Caco-2 (cell line): ENCODE data around the gene EOLA1. TPM values are rescaled to one million over a fixed set of nuclear protein-coding genes. Genes with fewer than 3 reads are reported as not detected.
"Not testable (repeated sequence)": the region's sequence is repeated elsewhere in the genome, so short reads cannot be mapped to it uniquely, and the experiment has no call there.

ENCODE experiments used
- BruUV-seq: library from RNA; stranded (reverse); fragments of 400-500 nt; replicated peaks from 2 replicates; lab custom pipeline; 2021; lab: Mats Ljungman, UMichigan
- CTCF ChIA-PET: fragments of 300-600 bp; sonication (Branson Sonifier 250); formaldehyde crosslinking; loops from one replicate; lab custom pipeline; 2022; ENCODE audit warnings: antibody characterized with exemption; lab: Charles Lee
- POLR2A ChIA-PET: fragments of 300-600 bp; sonication (Branson Sonifier 250); formaldehyde crosslinking; loops from one replicate; lab custom pipeline; 2022; ENCODE audit warnings: antibody characterized with exemption; lab: Charles Lee
- DNase-seq, 2 experiments: peaks; one replicate each; pipeline versions ENCODE4 v3.0.0 to v3.0.0-alpha.2; 2020 to 2022
- H3K27me3 ChIP-seq: replicated peaks from 2 replicates; pipeline ENCODE4 v1.6.0; 2011; ENCODE audit warnings: low read length; ENCODE audit not compliant: control insufficient read depth, insufficient read depth
- H3K36me3 ChIP-seq: 2 replicates; pipeline ENCODE4 v1.5.1; 2011; ENCODE audit warnings: low read length; ENCODE audit not compliant: control insufficient read depth, insufficient read depth
- H3K4me1 ChIP-seq: fragments of 250-450 bp; sonication (Bioruptor Pico); 2 replicates; pipeline ENCODE4 v1.5.1; 2020; ENCODE audit warnings: mild to moderate bottlenecking
- H3K4me3 ChIP-seq: 2 replicates; pipeline ENCODE4 v1.5.1; 2011; ENCODE audit warnings: low read depth, mild to moderate bottlenecking, control low read depth, low read length
- H3K9me3 ChIP-seq: fragments of 250-450 bp; sonication (Bioruptor Pico); 2 replicates; pipeline ENCODE4 v1.5.1; 2020; ENCODE audit warnings: mild to moderate bottlenecking, moderate library complexity
- H3K27ac Mint-ChIP-seq: one replicate; pipeline ENCODE4 v1.8.0; 2022; ENCODE audit warnings: mixed read lengths; ENCODE audit not compliant: unreplicated experiment
- H3K27me3 Mint-ChIP-seq: one replicate; pipeline ENCODE4 v1.8.0; 2022; ENCODE audit warnings: mixed read lengths; ENCODE audit not compliant: insufficient read depth, unreplicated experiment
- H3K36me3 Mint-ChIP-seq: one replicate; pipeline ENCODE4 v1.8.0; 2022; ENCODE audit warnings: mild to moderate bottlenecking, mixed read lengths; ENCODE audit not compliant: insufficient read depth, unreplicated experiment
- H3K4me1 Mint-ChIP-seq: one replicate; pipeline ENCODE4 v1.8.0; 2022; ENCODE audit warnings: low read depth, mixed read lengths; ENCODE audit not compliant: unreplicated experiment
- H3K4me3 Mint-ChIP-seq: one replicate; pipeline ENCODE4 v1.8.0; 2022; ENCODE audit warnings: mild to moderate bottlenecking, moderate library complexity, mixed read lengths; ENCODE audit not compliant: unreplicated experiment
- H3K9me3 Mint-ChIP-seq: one replicate; pipeline ENCODE4 v1.8.0; 2022; ENCODE audit warnings: mixed read lengths; ENCODE audit not compliant: unreplicated experiment
- intact Hi-C: fragments of 100-400 bp; cut with micrococcal nuclease; formaldehyde crosslinking; loops from one replicate; pipeline ENCODE4 v1.10.0; 2022; ENCODE audit not compliant: unreplicated experiment
- total RNA-seq: library from RNA; stranded (reverse); gene quantifications from 2 replicates; pipeline ENCODE4 v1.2.3, GENCODE V29; 2022

Gene EOLA1
- total RNA-seq, 1 experiment from 2014 or later: 10.2 TPM

DNA sequence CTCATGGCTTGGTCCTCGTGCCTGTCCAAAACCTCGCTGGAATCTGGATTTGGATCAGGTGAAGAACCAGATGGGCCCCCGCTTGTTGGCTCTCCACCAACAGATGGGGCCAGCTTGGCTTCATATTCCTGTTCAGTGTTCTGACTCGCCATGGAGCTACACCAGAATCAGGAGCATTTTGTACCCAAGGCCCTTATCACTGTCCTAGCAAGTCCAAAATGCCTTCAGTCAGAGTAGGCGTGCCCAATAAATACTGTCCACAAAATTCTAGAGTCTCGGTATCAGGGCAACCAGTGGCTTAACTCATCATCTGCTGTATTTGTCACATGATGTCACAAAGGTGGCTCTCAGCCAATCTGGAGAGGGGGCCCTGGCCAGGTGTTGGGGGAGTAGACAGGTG, 8.9 kb downstream of the EOLA1 start, which contains the start of gene HSFX3:
Gene HSFX3 (minus strand): TSS at position 224 of the 400 bp plus-strand sequence. CDS start 72 bp downstream, at position 152.
- CTCF ChIA-PET, H3K9me3 ChIP-seq, H3K36me3 ChIP-seq, H3K4me1 Mint-ChIP-seq, H3K27me3 ChIP-seq, H3K27me3 Mint-ChIP-seq, H3K9me3 Mint-ChIP-seq, intact Hi-C loops, H3K36me3 Mint-ChIP-seq, H3K4me3 Mint-ChIP-seq, BruUV-seq, POLR2A ChIA-PET, H3K4me3 ChIP-seq, DNase-seq, H3K27ac Mint-ChIP-seq, H3K4me1 ChIP-seq: not testable (repeated sequence)

DNA sequence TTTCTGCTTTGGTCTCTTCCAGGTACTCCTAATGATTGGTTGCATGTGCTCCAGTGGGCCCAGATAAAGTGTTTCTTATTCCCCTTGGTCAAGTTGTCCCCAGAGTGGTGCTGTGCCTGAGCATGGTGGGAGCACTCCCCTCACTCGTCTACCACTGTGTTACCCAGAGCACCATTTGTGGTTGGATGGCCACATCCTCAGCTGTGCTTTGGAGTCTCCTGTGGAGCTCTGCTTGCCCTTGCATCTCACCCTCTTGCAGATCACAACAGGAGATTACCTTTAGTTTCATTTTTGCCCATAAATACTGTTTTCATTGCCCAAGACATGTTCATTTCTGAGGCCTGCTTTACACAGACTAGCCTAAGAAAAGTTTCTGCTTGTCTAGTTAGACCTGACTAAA, 9.6 kb downstream of the EOLA1 start:
- H3K36me3 ChIP-seq, DNase-seq, H3K36me3 Mint-ChIP-seq, H3K27me3 ChIP-seq, intact Hi-C loops, H3K4me1 ChIP-seq, H3K4me3 ChIP-seq, H3K9me3 Mint-ChIP-seq, H3K9me3 ChIP-seq, H3K27ac Mint-ChIP-seq, POLR2A ChIA-PET, CTCF ChIA-PET, H3K4me3 Mint-ChIP-seq, H3K4me1 Mint-ChIP-seq, BruUV-seq, H3K27me3 Mint-ChIP-seq: not testable (repeated sequence)

DNA sequence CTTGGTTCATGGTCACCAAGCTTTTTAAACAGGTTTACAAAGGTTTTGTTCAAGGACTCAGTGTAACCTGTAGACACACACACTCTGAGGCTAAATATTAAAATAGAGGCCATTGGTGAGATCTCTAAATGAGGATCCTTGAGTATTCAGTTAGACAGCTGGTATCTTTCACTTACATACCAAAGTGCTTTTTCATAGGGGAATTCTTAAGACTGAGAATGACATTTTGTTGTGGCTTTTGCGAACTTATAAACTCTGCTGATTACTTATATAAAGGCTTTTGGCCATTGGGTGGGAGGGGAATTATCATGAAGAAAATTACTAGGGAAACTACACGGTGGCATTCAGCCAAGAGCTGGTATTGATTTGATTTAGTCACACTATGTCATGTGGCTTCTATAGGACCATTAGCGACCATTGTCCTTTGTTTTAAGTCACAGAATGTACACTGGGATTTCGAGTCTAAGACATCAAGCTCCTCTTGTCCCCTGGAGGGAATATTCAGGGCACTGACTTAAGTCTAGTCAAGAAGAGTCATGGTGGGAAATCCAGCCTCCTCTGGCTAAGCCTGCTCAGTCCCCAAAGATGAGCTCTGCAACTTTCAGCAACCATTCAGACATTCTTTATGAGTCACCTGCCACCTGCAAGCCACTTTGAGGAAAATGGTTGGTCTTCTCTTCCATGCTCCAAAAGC, 10.6 kb downstream of the EOLA1 start:
- POLR2A ChIA-PET: not testable (repeated sequence)

DNA sequence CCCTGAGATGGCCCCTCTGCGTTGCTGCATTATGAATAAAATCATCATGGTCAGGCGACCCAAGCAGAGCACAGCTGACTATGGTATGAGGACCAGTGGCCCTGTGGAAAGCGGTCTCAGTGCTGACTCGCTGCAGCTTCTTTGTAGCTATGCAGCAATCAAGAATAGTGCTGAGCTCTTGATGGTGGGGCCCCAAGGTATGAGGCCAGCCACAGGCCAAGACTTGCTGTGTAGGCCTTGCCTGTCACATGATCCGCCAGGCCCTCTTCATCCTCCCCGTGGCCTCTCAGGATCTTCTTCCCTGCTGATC, 11.1 kb downstream of the EOLA1 start:
- DNase-seq, H3K36me3 Mint-ChIP-seq, intact Hi-C loops, CTCF ChIA-PET, H3K9me3 ChIP-seq, H3K4me1 Mint-ChIP-seq, BruUV-seq, H3K27ac Mint-ChIP-seq, POLR2A ChIA-PET, H3K27me3 Mint-ChIP-seq, H3K27me3 ChIP-seq, H3K4me3 ChIP-seq, H3K9me3 Mint-ChIP-seq, H3K36me3 ChIP-seq, H3K4me3 Mint-ChIP-seq, H3K4me1 ChIP-seq: not testable (repeated sequence)

More for the DNA sequence above, 10.6 kb downstream of the EOLA1 start:
- H3K27me3 ChIP-seq, CTCF ChIA-PET, DNase-seq, intact Hi-C loops, H3K4me1 Mint-ChIP-seq, H3K4me3 Mint-ChIP-seq, H3K9me3 ChIP-seq, H3K27me3 Mint-ChIP-seq, BruUV-seq, H3K36me3 Mint-ChIP-seq, H3K4me3 ChIP-seq, H3K27ac Mint-ChIP-seq, H3K36me3 ChIP-seq, H3K4me1 ChIP-seq, H3K9me3 Mint-ChIP-seq: not testable (repeated sequence)

DNA sequence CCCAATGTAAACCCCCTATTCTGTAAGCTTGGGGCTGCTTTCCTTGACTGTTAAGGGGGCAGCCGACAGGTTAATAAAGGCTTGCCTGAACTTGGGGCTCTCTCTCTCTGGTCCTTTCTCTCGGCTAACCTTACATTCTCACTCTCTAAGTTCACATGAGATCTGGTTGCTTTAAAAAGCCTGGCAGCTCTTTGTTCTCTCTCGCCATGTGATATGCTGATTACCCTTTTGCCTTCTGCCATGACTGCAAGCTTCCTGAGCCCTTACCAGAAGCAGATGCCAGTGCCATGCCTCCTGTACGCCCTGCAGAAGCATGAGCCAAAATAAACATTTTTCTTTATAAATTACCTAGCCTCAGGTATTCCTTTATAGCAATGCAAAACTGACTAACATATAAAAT, 14.4 kb downstream of the EOLA1 start:
- intact Hi-C loops, H3K4me1 ChIP-seq, DNase-seq, CTCF ChIA-PET, H3K9me3 Mint-ChIP-seq, H3K9me3 ChIP-seq, H3K27ac Mint-ChIP-seq, H3K36me3 Mint-ChIP-seq, H3K4me3 ChIP-seq, H3K4me1 Mint-ChIP-seq, H3K27me3 ChIP-seq, BruUV-seq, POLR2A ChIA-PET, H3K4me3 Mint-ChIP-seq, H3K27me3 Mint-ChIP-seq, H3K36me3 ChIP-seq: not testable (repeated sequence)
